GM12874 (cell line): Measurements from ENCODE around the gene CLIC3.

Source experiments
- CTCF ChIP-seq: IDR thresholded peaks from 2 replicates; pipeline ENCODE4 v1.5.1; 2011; ENCODE audit warnings: low read depth, mild to moderate bottlenecking, control low read depth, low read length, moderate library complexity; ENCODE audit not compliant: insufficient read depth

The CLIC3 gene

DNA sequence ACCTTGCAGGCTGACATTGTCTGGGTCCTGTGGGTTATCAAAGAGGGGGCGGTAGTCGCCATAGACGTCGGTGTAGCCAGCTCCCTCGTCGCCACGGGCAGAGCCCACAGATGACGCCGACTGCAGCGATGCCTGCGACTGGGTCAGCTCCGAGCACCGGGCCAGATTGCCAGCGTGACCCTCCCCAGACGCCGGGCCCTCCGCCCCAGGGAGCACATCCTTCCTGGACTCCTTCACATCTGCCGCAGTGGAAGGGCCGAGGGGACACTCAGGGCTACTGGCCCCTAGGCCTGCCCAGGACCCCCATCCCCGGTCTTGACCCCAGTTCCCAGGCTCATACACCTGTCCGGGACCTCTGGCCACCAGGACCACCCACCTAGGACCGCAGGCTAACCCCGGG, 17.8 kb upstream of the CLIC3 start:
- no peak for TF ChIP-seq CTCF

DNA sequence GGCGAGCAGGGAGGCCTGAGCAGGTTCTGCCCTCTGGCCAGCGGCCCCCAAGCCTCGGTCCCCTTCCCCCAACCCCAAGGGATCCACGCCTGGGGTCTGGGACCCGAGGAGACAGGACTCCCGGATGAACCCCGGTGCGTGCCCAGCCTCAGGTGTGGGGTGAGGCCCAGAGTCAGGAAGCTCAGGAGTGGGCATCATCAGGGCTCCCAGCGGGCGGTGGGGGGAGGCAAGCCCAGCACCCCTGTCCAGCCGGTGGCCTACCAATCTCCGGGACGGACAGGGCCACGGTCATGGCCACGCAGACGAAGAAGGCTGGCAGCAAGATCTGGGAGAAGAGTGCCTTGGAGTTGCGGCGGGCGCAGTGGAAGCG, 17.2 kb upstream of the CLIC3 start:
- no peak for TF ChIP-seq CTCF

GRCh38 chr9:137012694-137013570, 16.6 kb upstream of the CLIC3 start:
- TF ChIP-seq CTCF = no peak

GRCh38 chr9:137011907-137012675, 15.7 kb upstream of the CLIC3 start:
- no peak for TF ChIP-seq CTCF

- no peak for TF ChIP-seq CTCF
These were observed 14.8 kb upstream of the CLIC3 start for GRCh38 chr9:137011156-137011555.

GRCh38 chr9:137009938-137010732, 13.8 kb upstream of the CLIC3 start:
- TF ChIP-seq CTCF = no peak

- TF ChIP-seq CTCF = no peak
These were observed 12.8 kb upstream of the CLIC3 start for GRCh38 chr9:137009217-137009616.
